ENCODE measurements around the gene C2orf72.

C2orf72 gene

DNA sequence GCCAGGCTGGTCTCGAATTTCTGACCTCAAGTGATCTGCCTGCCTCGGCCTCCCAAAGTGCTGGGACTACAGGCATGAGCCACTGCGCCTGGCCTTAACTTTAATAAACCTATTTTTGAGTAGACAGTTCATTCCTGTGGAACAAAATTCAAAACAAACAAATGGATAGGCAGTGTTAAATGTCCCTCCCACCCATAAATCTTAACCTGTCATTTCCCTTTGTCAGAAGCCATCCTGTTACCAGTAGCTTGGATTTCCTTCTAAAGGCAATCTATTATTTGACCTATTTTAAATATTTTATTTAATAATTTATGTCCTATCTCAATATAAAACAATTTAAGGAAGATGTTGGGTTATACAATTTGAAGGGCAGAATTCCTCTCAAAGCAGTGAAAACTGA lies 6.6 kb upstream of the C2orf72 start:
- no peak for TF ChIP-seq EP300 (IDR thresholded peaks at IDR 0.05; ENCODE audit: borderline replicate concordance)
- TF ChIP-seq ZBTB7A (IDR thresholded peaks at IDR 0.05; ENCODE audit: low read depth), result no peak

DNA sequence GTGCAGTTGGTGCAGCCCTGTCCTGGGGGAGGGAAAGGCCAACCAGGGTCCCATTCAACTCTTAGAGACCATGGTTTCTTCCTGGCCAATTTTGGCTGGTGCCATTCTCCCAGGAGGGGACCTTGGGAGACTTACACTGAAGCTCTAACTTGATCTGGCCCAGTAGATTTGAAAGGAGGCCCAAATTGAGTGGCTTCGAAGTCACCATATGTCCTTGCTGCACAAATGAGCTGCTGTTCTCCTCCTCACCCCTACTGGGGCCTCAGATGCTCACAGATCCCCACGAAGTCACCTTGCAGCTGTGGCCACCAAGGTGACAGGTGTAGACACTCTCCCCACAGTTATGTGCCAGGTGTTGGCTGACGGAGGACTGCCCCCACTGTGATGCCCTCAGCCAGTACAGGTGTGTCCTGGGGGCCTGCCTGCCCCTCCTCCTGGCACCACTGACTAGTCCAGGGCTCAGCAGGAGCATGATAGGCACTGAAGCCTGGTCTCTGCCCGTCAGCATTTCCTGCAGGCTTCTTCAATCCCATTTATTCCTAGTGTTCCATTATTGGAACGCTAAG lies 4.7 kb upstream of the C2orf72 start:
- no peak for TF ChIP-seq RAD21 (IDR thresholded peaks at IDR 0.05; ENCODE audit: low read depth)
- no peak for TF ChIP-seq TCF12 (IDR thresholded peaks at IDR 0.05; ENCODE audit: low read depth)
- no peak for TF ChIP-seq NFIC (IDR thresholded peaks at IDR 0.05)
- TF ChIP-seq, protein P1, sequence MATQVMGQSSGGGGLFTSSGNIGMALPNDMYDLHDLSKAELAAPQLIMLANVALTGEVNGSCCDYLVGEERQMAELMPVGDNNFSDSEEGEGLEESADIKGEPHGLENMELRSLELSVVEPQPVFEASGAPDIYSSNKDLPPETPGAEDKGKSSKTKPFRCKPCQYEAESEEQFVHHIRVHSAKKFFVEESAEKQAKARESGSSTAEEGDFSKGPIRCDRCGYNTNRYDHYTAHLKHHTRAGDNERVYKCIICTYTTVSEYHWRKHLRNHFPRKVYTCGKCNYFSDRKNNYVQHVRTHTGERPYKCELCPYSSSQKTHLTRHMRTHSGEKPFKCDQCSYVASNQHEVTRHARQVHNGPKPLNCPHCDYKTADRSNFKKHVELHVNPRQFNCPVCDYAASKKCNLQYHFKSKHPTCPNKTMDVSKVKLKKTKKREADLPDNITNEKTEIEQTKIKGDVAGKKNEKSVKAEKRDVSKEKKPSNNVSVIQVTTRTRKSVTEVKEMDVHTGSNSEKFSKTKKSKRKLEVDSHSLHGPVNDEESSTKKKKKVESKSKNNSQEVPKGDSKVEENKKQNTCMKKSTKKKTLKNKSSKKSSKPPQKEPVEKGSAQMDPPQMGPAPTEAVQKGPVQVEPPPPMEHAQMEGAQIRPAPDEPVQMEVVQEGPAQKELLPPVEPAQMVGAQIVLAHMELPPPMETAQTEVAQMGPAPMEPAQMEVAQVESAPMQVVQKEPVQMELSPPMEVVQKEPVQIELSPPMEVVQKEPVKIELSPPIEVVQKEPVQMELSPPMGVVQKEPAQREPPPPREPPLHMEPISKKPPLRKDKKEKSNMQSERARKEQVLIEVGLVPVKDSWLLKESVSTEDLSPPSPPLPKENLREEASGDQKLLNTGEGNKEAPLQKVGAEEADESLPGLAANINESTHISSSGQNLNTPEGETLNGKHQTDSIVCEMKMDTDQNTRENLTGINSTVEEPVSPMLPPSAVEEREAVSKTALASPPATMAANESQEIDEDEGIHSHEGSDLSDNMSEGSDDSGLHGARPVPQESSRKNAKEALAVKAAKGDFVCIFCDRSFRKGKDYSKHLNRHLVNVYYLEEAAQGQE (IDR thresholded peaks at IDR 0.05; ENCODE audit: low read depth), result no peak
- TF ChIP-seq, protein P2, sequence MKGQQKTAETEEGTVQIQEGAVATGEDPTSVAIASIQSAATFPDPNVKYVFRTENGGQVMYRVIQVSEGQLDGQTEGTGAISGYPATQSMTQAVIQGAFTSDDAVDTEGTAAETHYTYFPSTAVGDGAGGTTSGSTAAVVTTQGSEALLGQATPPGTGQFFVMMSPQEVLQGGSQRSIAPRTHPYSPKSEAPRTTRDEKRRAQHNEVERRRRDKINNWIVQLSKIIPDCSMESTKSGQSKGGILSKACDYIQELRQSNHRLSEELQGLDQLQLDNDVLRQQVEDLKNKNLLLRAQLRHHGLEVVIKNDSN (IDR thresholded peaks at IDR 0.05), result no peak
- no peak for TF ChIP-seq YY1 (IDR thresholded peaks at IDR 0.05; ENCODE audit: low read depth)
- TF ChIP-seq EP300 (IDR thresholded peaks at IDR 0.05; ENCODE audit: borderline replicate concordance), result no peak
- TF ChIP-seq TAF1 (IDR thresholded peaks at IDR 0.05; ENCODE audit: low read depth), result no peak
- no peak for TF ChIP-seq FOXM1 (IDR thresholded peaks at IDR 0.05; ENCODE audit: borderline replicate concordance, low read depth)
- no peak for TF ChIP-seq TEAD4 (IDR thresholded peaks at IDR 0.05)
- TF ChIP-seq CEBPB (IDR thresholded peaks at IDR 0.05), result no peak
- no peak for TF ChIP-seq EGR1 (IDR thresholded peaks at IDR 0.05)
- TF ChIP-seq, protein P3, sequence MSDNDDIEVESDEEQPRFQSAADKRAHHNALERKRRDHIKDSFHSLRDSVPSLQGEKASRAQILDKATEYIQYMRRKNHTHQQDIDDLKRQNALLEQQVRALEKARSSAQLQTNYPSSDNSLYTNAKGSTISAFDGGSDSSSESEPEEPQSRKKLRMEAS (IDR thresholded peaks at IDR 0.05), result no peak
- no peak for TF ChIP-seq CREB1 (IDR thresholded peaks at IDR 0.05; ENCODE audit: low read depth)
- TF ChIP-seq ZBTB7A (IDR thresholded peaks at IDR 0.05; ENCODE audit: low read depth), result no peak

DNA sequence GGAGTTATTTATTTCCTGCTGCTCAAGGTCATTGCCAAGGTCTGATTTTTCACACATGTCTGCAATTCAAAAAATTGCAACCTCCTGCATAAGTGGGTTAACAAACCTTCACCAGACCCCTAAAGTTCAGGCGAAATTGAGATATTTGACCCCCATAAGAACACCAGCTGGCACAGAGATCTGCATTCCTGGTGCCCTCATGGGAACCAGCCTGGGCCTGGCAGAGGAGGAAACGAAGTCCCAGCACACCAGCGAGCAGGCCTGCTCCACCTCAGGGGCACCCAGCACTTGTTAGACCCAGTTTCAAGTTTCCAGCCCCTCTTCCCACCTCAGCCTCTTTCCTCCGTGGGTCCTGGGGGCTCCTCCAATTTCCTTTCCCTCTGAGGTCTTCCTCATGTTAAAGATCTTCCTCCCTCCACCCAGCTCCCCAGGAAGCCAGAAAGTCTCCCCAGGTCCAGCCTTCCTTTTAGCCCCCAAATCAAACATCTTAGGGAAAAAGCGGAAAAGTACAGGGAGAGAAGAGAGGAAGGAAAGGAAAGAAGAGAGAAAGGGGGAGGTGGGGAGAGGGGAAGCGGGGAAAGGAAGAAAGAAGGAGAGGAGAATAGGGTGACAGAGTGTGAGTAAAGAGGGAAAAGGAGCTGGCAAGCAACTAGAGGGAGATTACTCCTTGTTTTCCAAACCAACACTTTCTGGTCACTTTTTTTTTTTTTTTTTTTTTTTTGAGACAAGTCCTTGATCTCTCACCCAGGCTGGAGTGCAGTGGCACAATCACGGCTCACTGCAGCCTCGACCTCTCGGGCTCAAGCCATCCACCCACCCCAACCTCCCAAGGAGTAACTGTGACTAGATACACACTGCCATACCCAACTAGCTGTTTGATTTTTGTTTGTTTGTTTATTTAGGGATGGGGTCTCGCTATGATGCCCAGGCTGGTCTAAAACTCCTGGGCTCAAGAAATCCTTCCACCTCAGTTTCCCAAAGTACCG lies 3.9 kb upstream of the C2orf72 start:
- TF ChIP-seq CEBPB (IDR thresholded peaks at IDR 0.05) (no peak), EGR1 (IDR thresholded peaks at IDR 0.05) (no peak), CREB1 (IDR thresholded peaks at IDR 0.05; ENCODE audit: low read depth) (no peak), ZBTB7A (IDR thresholded peaks at IDR 0.05; ENCODE audit: low read depth) (no peak)
- TF ChIP-seq, protein P1 (IDR thresholded peaks at IDR 0.05; ENCODE audit: low read depth), result no peak
- TF ChIP-seq, protein P2 (IDR thresholded peaks at IDR 0.05), result no peak

DNA sequence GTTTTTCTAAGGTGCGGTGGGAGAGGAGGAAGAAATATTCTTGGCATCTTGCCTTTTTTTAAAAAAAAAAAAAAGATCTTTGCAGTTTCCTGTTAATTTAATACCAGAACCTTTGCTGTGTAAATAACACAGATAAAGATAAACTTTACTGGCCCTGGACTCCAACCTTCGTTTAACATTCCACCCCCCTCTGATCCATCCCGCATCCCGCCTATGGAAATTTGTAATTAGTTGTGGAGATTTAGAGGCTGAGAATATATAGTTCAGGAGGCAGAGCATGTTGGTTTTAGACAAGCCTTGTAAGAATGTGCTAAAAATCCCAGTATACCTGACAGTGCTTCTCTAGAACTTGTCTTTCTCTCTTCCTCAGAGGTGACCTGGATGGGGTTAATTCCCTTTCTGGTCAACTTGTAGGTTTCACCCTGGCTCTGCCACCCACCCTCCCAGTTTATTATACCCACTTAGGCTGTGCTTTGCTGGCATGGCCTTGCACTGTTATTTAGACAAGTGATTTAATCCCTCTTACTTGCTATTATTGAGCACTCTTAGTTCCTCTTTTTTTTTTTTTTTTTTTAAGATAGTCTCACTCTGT lies 2.9 kb upstream of the C2orf72 start:
- no peak for TF ChIP-seq TAF1 (IDR thresholded peaks at IDR 0.05; ENCODE audit: low read depth)
- no peak for TF ChIP-seq ZBTB7A (IDR thresholded peaks at IDR 0.05; ENCODE audit: low read depth)
- TF ChIP-seq, protein P3 (IDR thresholded peaks at IDR 0.05), result no peak
- no peak for TF ChIP-seq FOXM1 (IDR thresholded peaks at IDR 0.05; ENCODE audit: borderline replicate concordance, low read depth)
- TF ChIP-seq EGR1 (IDR thresholded peaks at IDR 0.05), result no peak
- TF ChIP-seq, protein P2 (IDR thresholded peaks at IDR 0.05), result no peak
- TF ChIP-seq, protein P1 (IDR thresholded peaks at IDR 0.05; ENCODE audit: low read depth), result no peak
- no peak for TF ChIP-seq CEBPB (IDR thresholded peaks at IDR 0.05)
- TF ChIP-seq CREB1 (IDR thresholded peaks at IDR 0.05; ENCODE audit: low read depth), result no peak
- no peak for TF ChIP-seq EP300 (IDR thresholded peaks at IDR 0.05; ENCODE audit: borderline replicate concordance)
- TF ChIP-seq NFIC (IDR thresholded peaks at IDR 0.05), result no peak
- no peak for TF ChIP-seq TEAD4 (IDR thresholded peaks at IDR 0.05)
- no peak for TF ChIP-seq YY1 (IDR thresholded peaks at IDR 0.05; ENCODE audit: low read depth)
- TF ChIP-seq TCF12 (IDR thresholded peaks at IDR 0.05; ENCODE audit: low read depth), result no peak
- no peak for TF ChIP-seq RAD21 (IDR thresholded peaks at IDR 0.05; ENCODE audit: low read depth)
